ENCODE results near the gene TENM3.

The TENM3 gene

DNA sequence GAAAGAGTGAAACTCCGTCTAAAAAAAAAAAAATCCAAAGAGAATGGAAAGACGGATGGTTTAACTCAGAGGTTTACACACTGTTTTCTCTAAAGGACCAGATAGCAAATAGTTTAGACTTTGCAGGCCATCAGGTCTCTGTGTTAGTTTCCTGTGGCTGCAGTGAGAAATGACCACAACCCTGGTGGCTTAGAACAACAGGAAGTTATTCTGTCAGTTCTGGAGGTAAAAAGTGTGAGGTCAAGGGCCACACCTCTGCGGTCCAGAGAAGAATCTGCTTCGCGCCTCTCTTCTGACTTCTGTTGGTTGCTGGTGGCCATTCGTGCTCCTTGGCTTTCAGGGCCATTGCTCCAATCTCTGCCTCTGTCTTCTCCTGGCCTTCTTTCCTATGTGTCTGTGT lies 76.9 kb downstream of the TENM3 start:
- DNase-seq (ENCODE audit: low read depth) = no peak
- TF ChIP-seq, protein P1, sequence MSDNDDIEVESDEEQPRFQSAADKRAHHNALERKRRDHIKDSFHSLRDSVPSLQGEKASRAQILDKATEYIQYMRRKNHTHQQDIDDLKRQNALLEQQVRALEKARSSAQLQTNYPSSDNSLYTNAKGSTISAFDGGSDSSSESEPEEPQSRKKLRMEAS (IDR thresholded peaks at IDR 0.05; ENCODE audit: low read depth, low read length) = no peak
- no peak for TF ChIP-seq MYC (IDR thresholded peaks at IDR 0.05; ENCODE audit: low read depth, low read length)
- no peak for TF ChIP-seq POLR2A (IDR thresholded peaks at IDR 0.05; ENCODE audit: extremely low read depth, insufficient read length)
- TF ChIP-seq, protein P2, sequence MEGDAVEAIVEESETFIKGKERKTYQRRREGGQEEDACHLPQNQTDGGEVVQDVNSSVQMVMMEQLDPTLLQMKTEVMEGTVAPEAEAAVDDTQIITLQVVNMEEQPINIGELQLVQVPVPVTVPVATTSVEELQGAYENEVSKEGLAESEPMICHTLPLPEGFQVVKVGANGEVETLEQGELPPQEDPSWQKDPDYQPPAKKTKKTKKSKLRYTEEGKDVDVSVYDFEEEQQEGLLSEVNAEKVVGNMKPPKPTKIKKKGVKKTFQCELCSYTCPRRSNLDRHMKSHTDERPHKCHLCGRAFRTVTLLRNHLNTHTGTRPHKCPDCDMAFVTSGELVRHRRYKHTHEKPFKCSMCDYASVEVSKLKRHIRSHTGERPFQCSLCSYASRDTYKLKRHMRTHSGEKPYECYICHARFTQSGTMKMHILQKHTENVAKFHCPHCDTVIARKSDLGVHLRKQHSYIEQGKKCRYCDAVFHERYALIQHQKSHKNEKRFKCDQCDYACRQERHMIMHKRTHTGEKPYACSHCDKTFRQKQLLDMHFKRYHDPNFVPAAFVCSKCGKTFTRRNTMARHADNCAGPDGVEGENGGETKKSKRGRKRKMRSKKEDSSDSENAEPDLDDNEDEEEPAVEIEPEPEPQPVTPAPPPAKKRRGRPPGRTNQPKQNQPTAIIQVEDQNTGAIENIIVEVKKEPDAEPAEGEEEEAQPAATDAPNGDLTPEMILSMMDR (IDR thresholded peaks at IDR 0.05; ENCODE audit: low read depth, low read length) = no peak
- H3K4me3 ChIP-seq (ENCODE audit: low read depth, low read length) = no peak overlapping the region

DNA sequence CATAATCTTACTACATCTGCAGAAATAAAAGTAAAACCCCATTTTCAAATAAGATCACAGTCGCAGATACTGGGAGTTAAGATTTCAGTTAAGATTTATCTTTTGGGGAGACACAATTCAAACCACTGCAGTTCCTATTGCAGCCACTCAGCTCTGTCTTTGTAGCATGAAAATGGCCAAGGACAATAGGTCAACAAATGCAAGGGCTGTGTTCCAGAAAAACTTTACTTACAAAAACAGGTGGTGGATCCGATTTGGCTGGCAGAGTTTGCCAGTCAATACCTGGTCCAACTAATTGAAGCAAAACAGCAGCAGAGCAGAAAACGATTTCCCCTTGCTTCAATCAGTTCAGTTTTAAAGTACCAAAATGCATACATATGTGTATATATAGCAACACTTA lies 77.4 kb downstream of the TENM3 start:
- H3K4me3 ChIP-seq (ENCODE audit: low read depth, low read length) = no peak overlapping the region
- TF ChIP-seq, protein P2 (IDR thresholded peaks at IDR 0.05; ENCODE audit: low read depth, low read length) = no peak
- TF ChIP-seq MYC (IDR thresholded peaks at IDR 0.05; ENCODE audit: low read depth, low read length) (no peak), POLR2A (IDR thresholded peaks at IDR 0.05; ENCODE audit: extremely low read depth, insufficient read length) (no peak)
- TF ChIP-seq, protein P1 (IDR thresholded peaks at IDR 0.05; ENCODE audit: low read depth, low read length) = no peak
- DNase-seq (ENCODE audit: low read depth) = no peak

DNA sequence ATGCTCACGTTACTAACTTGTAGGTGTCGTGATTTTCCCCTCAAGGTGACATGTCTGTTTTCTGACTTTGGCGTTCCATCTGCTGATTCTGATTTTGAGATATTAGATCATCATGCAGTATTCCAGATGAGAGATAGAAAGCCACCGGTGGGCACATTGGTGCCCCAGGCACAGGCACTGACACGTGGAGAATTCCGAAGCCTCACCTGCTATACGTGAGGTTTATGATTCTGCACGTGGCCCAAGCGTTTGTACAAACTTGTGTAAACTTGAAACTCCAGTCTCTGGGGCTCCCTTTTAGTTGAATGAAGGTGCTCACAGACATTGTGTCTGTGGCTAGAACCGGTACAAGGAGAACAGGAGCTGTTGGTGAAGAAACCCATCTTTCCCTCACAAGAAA lies 81.1 kb downstream of the TENM3 start:
- TF ChIP-seq, protein P1 (IDR thresholded peaks at IDR 0.05; ENCODE audit: low read depth, low read length) = no peak
- TF ChIP-seq, protein P2 (IDR thresholded peaks at IDR 0.05; ENCODE audit: low read depth, low read length) = no peak
- TF ChIP-seq POLR2A (IDR thresholded peaks at IDR 0.05; ENCODE audit: extremely low read depth, insufficient read length) (no peak), MYC (IDR thresholded peaks at IDR 0.05; ENCODE audit: low read depth, low read length) (no peak)
- no peak overlapping the region for H3K4me3 ChIP-seq (ENCODE audit: low read depth, low read length)
- DNase-seq (ENCODE audit: low read depth) = no peak

DNA sequence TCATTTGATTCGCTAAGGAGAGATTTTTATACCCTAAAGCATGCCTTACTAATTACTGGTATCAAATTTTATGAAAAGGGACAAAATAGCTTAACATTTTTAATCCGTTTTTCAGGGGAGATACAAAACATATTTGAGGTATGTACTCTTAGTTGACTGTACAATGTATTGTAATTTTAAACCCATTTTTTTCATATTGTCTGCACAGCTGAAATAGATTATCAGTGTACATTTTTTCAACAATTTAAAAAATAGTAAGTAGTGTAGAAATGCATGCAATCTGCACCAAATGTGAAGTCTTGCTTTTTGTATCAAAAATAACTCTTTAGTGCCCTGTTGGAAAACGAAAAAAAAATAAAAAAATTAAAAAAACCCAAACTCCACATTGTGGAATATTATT lies 82.2 kb downstream of the TENM3 start:
- TF ChIP-seq MYC (IDR thresholded peaks at IDR 0.05; ENCODE audit: low read depth, low read length) (no peak), POLR2A (IDR thresholded peaks at IDR 0.05; ENCODE audit: extremely low read depth, insufficient read length) (no peak)
- TF ChIP-seq, protein P2 (IDR thresholded peaks at IDR 0.05; ENCODE audit: low read depth, low read length) = no peak
- TF ChIP-seq, protein P1 (IDR thresholded peaks at IDR 0.05; ENCODE audit: low read depth, low read length) = no peak
- DNase-seq (ENCODE audit: low read depth) = no peak
- no peak overlapping the region for H3K4me3 ChIP-seq (ENCODE audit: low read depth, low read length)

DNA sequence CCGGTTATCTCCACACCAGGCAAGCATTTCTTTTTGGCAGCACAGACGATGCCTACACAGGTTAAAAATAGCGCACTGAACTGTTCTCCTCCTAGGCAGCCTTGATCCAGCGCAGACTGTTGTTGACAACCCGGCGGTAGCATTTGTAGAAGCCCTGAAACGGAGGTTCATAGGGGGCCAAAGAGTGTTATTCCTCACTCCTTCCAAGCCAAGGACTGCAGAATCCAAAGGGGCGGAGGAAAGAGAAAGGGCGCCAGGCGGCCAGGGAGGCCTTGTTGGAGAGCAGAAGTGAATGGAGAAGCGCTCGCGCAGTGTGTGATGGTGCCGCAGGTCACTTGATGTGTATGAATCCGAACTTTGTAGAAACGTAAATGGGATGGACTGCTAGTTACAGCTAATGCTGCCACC lies 82.7 kb downstream of the TENM3 start:
- TF ChIP-seq, protein P1 (IDR thresholded peaks at IDR 0.05; ENCODE audit: low read depth, low read length) = no peak
- TF ChIP-seq, protein P2 (IDR thresholded peaks at IDR 0.05; ENCODE audit: low read depth, low read length) = no peak
- TF ChIP-seq MYC (IDR thresholded peaks at IDR 0.05; ENCODE audit: low read depth, low read length) (no peak), POLR2A (IDR thresholded peaks at IDR 0.05; ENCODE audit: extremely low read depth, insufficient read length) (no peak)
- no peak for DNase-seq (ENCODE audit: low read depth)
- no peak overlapping the region for H3K4me3 ChIP-seq (ENCODE audit: low read depth, low read length)

DNA sequence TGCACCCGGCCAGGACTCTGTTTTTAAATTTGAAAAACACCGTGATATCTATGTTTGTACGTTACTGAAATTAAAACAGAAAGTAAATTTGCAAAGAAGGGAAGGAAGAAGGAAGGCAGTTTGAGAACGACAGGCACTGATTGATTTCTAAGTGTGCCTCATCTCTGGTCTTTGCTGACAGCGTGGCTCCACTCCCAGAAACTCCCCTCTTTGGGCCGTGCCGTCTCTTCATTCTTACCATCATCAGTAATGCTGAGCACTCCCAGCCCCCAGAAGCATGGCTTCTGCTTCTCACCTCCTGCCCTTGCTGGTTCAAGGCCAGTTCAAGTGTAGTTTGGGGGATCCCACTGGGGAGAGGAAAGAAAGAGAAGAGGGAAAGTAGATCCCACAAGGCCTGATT lies 85.3 kb downstream of the TENM3 start:
- no peak overlapping the region for H3K4me3 ChIP-seq (ENCODE audit: low read depth, low read length)
- no peak for DNase-seq (ENCODE audit: low read depth)
- TF ChIP-seq MYC (IDR thresholded peaks at IDR 0.05; ENCODE audit: low read depth, low read length) = no peak
- TF ChIP-seq POLR2A (IDR thresholded peaks at IDR 0.05; ENCODE audit: extremely low read depth, insufficient read length) = no peak
